Astrocyte (in vitro differentiated cells and primary cell): ENCODE results near the gene ATP8A1. TPM values are rescaled to one million over a fixed set of nuclear protein-coding genes. Genes with fewer than 3 reads are reported as not detected.

Source experiments
- DNase-seq: peaks from one replicate; pipeline ENCODE4 v3.0.0-alpha.2; 2010; ENCODE audit warnings: low read depth
- FAIRE-seq: peaks from 2 replicates; lab custom pipeline; 2011; peaks lifted over from hg19 to GRCh38; lab: Jason Lieb, UNC
- H2AFZ ChIP-seq: 2 replicates; pipeline ENCODE4 v1.6.0; 2012; ENCODE audit warnings: low read depth, low read length, inconsistent platforms
- H3K27ac ChIP-seq: 2 replicates; pipeline ENCODE4 v1.5.1; 2011; ENCODE audit warnings: low read depth, low read length, inconsistent platforms
- H3K27me3 ChIP-seq: 2 replicates; pipeline ENCODE4 v1.6.0; 2011; ENCODE audit warnings: low read length, inconsistent platforms; ENCODE audit not compliant: insufficient read depth
- H3K36me3 ChIP-seq: 2 replicates; pipeline ENCODE4 v1.5.1; 2011; ENCODE audit warnings: low read length, inconsistent platforms; ENCODE audit not compliant: insufficient read depth
- H3K4me1 ChIP-seq: 2 replicates; pipeline ENCODE4 v1.5.1; 2011; ENCODE audit warnings: low read length, inconsistent platforms; ENCODE audit not compliant: insufficient read depth
- H3K4me2 ChIP-seq: 2 replicates; pipeline ENCODE4 v1.6.0; 2012; ENCODE audit warnings: low read length, inconsistent platforms
- H3K4me3 ChIP-seq: 2 replicates; pipeline ENCODE4 v1.5.1; 2011; ENCODE audit warnings: low read depth, mild to moderate bottlenecking, low read length, inconsistent platforms; ENCODE audit not compliant: insufficient read depth
- H3K79me2 ChIP-seq: 2 replicates; pipeline ENCODE4 v1.6.0; 2012; ENCODE audit warnings: mild to moderate bottlenecking, low read length, inconsistent platforms; ENCODE audit not compliant: insufficient read depth
- H3K9ac ChIP-seq: 2 replicates; pipeline ENCODE4 v1.6.0; 2012; ENCODE audit warnings: mild to moderate bottlenecking, low read length, inconsistent platforms
- H3K9me3 ChIP-seq: 2 replicates; pipeline ENCODE4 v1.5.1; 2012; ENCODE audit warnings: low read depth, mild to moderate bottlenecking, low read length, inconsistent platforms; ENCODE audit not compliant: insufficient read depth
- H4K20me1 ChIP-seq: 2 replicates; pipeline ENCODE4 v1.6.0; 2012; ENCODE audit warnings: low read length, inconsistent platforms; ENCODE audit not compliant: insufficient read depth
- H3K27ac Mint-ChIP-seq: one replicate; pipeline ENCODE4 v1.8.0; 2021; ENCODE audit warnings: mild to moderate bottlenecking, mixed read lengths; ENCODE audit not compliant: unreplicated experiment
- H3K27me3 Mint-ChIP-seq: one replicate; pipeline ENCODE4 v1.8.0; 2021; ENCODE audit warnings: low read depth, mixed read lengths; ENCODE audit not compliant: unreplicated experiment
- H3K36me3 Mint-ChIP-seq: one replicate; pipeline ENCODE4 v1.8.0; 2021; ENCODE audit warnings: low read depth, mixed read lengths; ENCODE audit not compliant: unreplicated experiment
- H3K4me1 Mint-ChIP-seq: one replicate; pipeline ENCODE4 v1.8.0; 2021; ENCODE audit warnings: low read depth, mixed read lengths; ENCODE audit not compliant: unreplicated experiment
- H3K4me3 Mint-ChIP-seq: one replicate; pipeline ENCODE4 v1.8.0; 2021; ENCODE audit warnings: mild to moderate bottlenecking, moderate library complexity, mixed read lengths; ENCODE audit not compliant: unreplicated experiment
- H3K9me3 Mint-ChIP-seq: one replicate; pipeline ENCODE4 v1.8.0; 2021; ENCODE audit warnings: mild to moderate bottlenecking, mixed read lengths; ENCODE audit not compliant: unreplicated experiment
- EZH2 ChIP-seq: IDR thresholded peaks from 2 replicates; pipeline ENCODE4 v1.6.1; 2012; ENCODE audit warnings: mild to moderate bottlenecking, low read length, inconsistent platforms; ENCODE audit not compliant: insufficient read depth
- total RNA-seq: library from RNA; stranded (reverse); gene quantifications from 2 replicates; pipeline ENCODE4 v1.2.1, GENCODE V29; 2021
- TF ChIP-seq, protein P1 (sequence below): IDR thresholded peaks from 2 replicates; pipeline ENCODE4 v1.5.1; 2011; ENCODE audit warnings: low read depth, mild to moderate bottlenecking, inconsistent platforms, low read length, moderate library complexity; ENCODE audit not compliant: insufficient read depth

The ATP8A1 gene
- total RNA-seq, 1 donor from 2014 or later = 2.9 TPM

GRCh38 chr4:42609051-42609450 is 47.9 kb downstream of the ATP8A1 start:
- no peaks in the 10 kb centered on the region for H3K4me1 ChIP-seq
- TF ChIP-seq EZH2 = no peak
- TF ChIP-seq, protein P1, sequence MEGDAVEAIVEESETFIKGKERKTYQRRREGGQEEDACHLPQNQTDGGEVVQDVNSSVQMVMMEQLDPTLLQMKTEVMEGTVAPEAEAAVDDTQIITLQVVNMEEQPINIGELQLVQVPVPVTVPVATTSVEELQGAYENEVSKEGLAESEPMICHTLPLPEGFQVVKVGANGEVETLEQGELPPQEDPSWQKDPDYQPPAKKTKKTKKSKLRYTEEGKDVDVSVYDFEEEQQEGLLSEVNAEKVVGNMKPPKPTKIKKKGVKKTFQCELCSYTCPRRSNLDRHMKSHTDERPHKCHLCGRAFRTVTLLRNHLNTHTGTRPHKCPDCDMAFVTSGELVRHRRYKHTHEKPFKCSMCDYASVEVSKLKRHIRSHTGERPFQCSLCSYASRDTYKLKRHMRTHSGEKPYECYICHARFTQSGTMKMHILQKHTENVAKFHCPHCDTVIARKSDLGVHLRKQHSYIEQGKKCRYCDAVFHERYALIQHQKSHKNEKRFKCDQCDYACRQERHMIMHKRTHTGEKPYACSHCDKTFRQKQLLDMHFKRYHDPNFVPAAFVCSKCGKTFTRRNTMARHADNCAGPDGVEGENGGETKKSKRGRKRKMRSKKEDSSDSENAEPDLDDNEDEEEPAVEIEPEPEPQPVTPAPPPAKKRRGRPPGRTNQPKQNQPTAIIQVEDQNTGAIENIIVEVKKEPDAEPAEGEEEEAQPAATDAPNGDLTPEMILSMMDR = no peak
- H3K79me2 ChIP-seq = no peaks in the 10 kb centered on the region
- H3K27me3 ChIP-seq = no peaks in the 10 kb centered on the region
- Mint-ChIP-seq H3K36me3 (no peaks in the 10 kb centered on the region), H3K4me1 (no peaks in the 10 kb centered on the region), H3K4me3 (no peak overlapping the region), H3K27me3 (no peaks in the 10 kb centered on the region), H3K9me3 (no peaks in the 10 kb centered on the region), H3K27ac (no peak overlapping the region)
- H4K20me1 ChIP-seq = no peaks in the 10 kb centered on the region
- H3K4me2 ChIP-seq = no peak overlapping the region
- no peaks in the 10 kb centered on the region for H3K9me3 ChIP-seq
- no peak overlapping the region for H3K4me3 ChIP-seq
- DNase-seq = no peak
- no peak for FAIRE-seq
- H2AFZ ChIP-seq = no peak overlapping the region
- H3K9ac ChIP-seq = no peak overlapping the region
- no peaks in the 10 kb centered on the region for H3K36me3 ChIP-seq
- H3K27ac ChIP-seq = no peak overlapping the region

- no peaks in the 10 kb centered on the region for H3K4me1 Mint-ChIP-seq
These were observed 48.4 kb downstream of the ATP8A1 start for GRCh38 chr4:42608551-42608950.

DNA sequence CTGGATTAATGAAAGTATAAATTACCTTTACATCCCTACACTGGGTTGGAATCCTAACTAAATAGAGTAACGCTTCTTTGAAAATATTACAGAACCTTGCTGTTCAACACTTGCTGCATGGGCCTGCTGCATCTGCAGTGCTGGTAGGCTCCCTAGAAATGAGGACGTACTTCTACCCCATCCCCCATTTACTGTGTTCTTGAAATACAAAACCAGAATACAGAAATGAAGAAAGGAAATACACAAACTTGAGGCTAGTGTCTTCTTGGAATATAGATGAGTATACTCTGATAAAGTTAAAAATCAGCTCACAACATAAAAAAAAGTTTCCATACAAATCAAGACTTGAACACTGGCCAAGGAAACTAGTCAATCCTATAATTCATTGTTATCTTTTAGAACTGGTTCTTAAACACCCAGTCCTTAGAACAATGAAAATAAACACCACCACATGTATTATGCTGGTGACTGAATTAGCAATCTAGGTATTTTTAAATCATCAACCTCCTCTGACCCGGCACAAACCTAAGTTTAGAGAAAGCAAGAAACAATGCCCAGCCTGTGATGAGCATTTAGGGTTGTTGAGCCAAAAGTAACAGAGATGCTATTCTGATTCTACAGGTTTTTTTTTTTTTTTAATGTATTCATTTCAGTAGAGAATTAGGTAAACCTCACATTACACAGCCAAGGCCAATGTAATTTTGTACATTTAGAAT is 49.7 kb downstream of the ATP8A1 start:
- no peaks in the 10 kb centered on the region for H3K9me3 ChIP-seq
- no peak overlapping the region for H3K4me3 ChIP-seq
- H3K27ac ChIP-seq = no peak overlapping the region
- H2AFZ ChIP-seq = no peak overlapping the region
- H4K20me1 ChIP-seq = no peaks in the 10 kb centered on the region
- H3K9ac ChIP-seq = no peak overlapping the region
- TF ChIP-seq, protein P1 = no peak
- TF ChIP-seq EZH2 = no peak
- Mint-ChIP-seq H3K36me3 (no peaks in the 10 kb centered on the region), H3K27ac (no peak overlapping the region), H3K9me3 (no peaks in the 10 kb centered on the region), H3K27me3 (no peaks in the 10 kb centered on the region), H3K4me1 (no peaks in the 10 kb centered on the region), H3K4me3 (no peak overlapping the region)
- H3K4me2 ChIP-seq = no peak overlapping the region
- H3K4me1 ChIP-seq = no peaks in the 10 kb centered on the region
- FAIRE-seq (no peak), DNase-seq (no peak)
- H3K79me2 ChIP-seq = no peaks in the 10 kb centered on the region
- no peaks in the 10 kb centered on the region for H3K27me3 ChIP-seq
- H3K36me3 ChIP-seq = no peaks in the 10 kb centered on the region

More at GRCh38 chr4:42608551-42608950, 48.4 kb downstream of the ATP8A1 start:
- Histone ChIP-seq H3K4me3 (no peak overlapping the region), H3K27me3 (no peaks in the 10 kb centered on the region), H3K36me3 (no peaks in the 10 kb centered on the region), H3K27ac (no peak overlapping the region), H2AFZ (no peak overlapping the region), H3K9me3 (no peaks in the 10 kb centered on the region), H3K79me2 (no peaks in the 10 kb centered on the region), H4K20me1 (no peaks in the 10 kb centered on the region), H3K4me2 (no peak overlapping the region), H3K9ac (no peak overlapping the region), H3K4me1 (no peaks in the 10 kb centered on the region)
- Mint-ChIP-seq H3K9me3 (no peaks in the 10 kb centered on the region), H3K4me3 (no peak overlapping the region), H3K27me3 (no peaks in the 10 kb centered on the region), H3K27ac (no peak overlapping the region), H3K36me3 (no peaks in the 10 kb centered on the region)
- DNase-seq (peak; percentile 0), FAIRE-seq (no peak)
- no peak for TF ChIP-seq EZH2
- TF ChIP-seq, protein P1 = no peak
